Ascending aorta (tissue), 2 donors: ENCODE data around the gene COMMD10. TPM values are rescaled to one million over a fixed set of nuclear protein-coding genes. Genes with fewer than 3 reads are reported as not detected.

Experiments
- DNase-seq, 2 donors: peaks; one replicate each; pipeline ENCODE4 v3.0.0-alpha.2; 2019; ENCODE audit warnings: low spot score in 2 of 2
- H3K27ac ChIP-seq, 2 donors: fragments of 200-600 bp; sonication (generic); one replicate each; pipeline ENCODE4 v1.5.1; 2016 to 2017; ENCODE audit warnings: mild to moderate bottlenecking in 1 of 2
- H3K27me3 ChIP-seq: fragments of 200-600 bp; sonication (generic); one replicate; pipeline ENCODE4 v1.5.1; 2017
- H3K36me3 ChIP-seq, 2 donors: fragments of 200-600 bp; sonication (generic); one replicate each; pipeline ENCODE4 v1.5.1; 2016
- H3K4me1 ChIP-seq, 2 donors: fragments of 200-600 bp; sonication (generic); one replicate each; pipeline ENCODE4 v1.5.1; 2016 to 2017; ENCODE audit warnings: mild to moderate bottlenecking in 1 of 2
- H3K4me3 ChIP-seq, 2 donors: fragments of 200-600 bp; sonication (generic); one replicate each; pipeline ENCODE4 v1.5.1; 2016 to 2017; ENCODE audit warnings: mild to moderate bottlenecking in 1 of 2
- H3K9me3 ChIP-seq, 2 donors: fragments of 200-600 bp; sonication (generic); one replicate each; pipeline ENCODE4 v1.5.1; 2016
- intact Hi-C: fragments of 100-400 bp; cut with DNase I; formaldehyde crosslinking; loops from one replicate; pipeline ENCODE4 v1.15.1; 2023
- total RNA-seq: library from RNA; depleted of rRNA; stranded (reverse); fragments of >200 nt; gene quantifications from one replicate; pipeline ENCODE4 v1.1.0, GENCODE V29; 2016
- TF ChIP-seq, protein P1 (sequence below), 3 experiments: fragments of 200-600 bp in 2 of 3; fragments of 450-650 bp in 1 of 3; sonication (generic) in 2 of 3; IDR thresholded peaks; one replicate each; pipeline ENCODE4 v1.5.1; 2016 to 2019; ENCODE audit warnings: antibody characterized with exemption in 3 of 3, mild to moderate bottlenecking in 1 of 3, moderate library complexity in 1 of 3

Gene COMMD10
- total RNA-seq, 1 donor from 2014 or later: 25.0 TPM

GRCh38 chr5:116212225-116212624, 127.4 kb downstream of the COMMD10 start:
- Histone ChIP-seq H3K9me3 (no peaks in the 10 kb centered on the region), H3K27ac (no peak overlapping the region), H3K4me1 (no peaks in the 10 kb centered on the region), H3K4me3 (no peak overlapping the region), H3K27me3 (no peaks in the 10 kb centered on the region), H3K36me3 (no peaks in the 10 kb centered on the region)
- intact Hi-C loops: no loop called here
- no peak for DNase-seq
- TF ChIP-seq, protein P1, sequence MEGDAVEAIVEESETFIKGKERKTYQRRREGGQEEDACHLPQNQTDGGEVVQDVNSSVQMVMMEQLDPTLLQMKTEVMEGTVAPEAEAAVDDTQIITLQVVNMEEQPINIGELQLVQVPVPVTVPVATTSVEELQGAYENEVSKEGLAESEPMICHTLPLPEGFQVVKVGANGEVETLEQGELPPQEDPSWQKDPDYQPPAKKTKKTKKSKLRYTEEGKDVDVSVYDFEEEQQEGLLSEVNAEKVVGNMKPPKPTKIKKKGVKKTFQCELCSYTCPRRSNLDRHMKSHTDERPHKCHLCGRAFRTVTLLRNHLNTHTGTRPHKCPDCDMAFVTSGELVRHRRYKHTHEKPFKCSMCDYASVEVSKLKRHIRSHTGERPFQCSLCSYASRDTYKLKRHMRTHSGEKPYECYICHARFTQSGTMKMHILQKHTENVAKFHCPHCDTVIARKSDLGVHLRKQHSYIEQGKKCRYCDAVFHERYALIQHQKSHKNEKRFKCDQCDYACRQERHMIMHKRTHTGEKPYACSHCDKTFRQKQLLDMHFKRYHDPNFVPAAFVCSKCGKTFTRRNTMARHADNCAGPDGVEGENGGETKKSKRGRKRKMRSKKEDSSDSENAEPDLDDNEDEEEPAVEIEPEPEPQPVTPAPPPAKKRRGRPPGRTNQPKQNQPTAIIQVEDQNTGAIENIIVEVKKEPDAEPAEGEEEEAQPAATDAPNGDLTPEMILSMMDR (IDR thresholded peaks at IDR 0.05): no peak

- Histone ChIP-seq H3K4me1 (no peaks in the 10 kb centered on the region), H3K36me3 (no peaks in the 10 kb centered on the region), H3K4me3 (no peak overlapping the region), H3K27me3 (no peaks in the 10 kb centered on the region), H3K9me3 (no peaks in the 10 kb centered on the region), H3K27ac (no peak overlapping the region)
- DNase-seq: no peak
- TF ChIP-seq, protein P1 (IDR thresholded peaks at IDR 0.05): no peak
- intact Hi-C loops: no loop called here
Measured at GRCh38 chr5:116216246-116216645, 131.4 kb downstream of the COMMD10 start.

DNA sequence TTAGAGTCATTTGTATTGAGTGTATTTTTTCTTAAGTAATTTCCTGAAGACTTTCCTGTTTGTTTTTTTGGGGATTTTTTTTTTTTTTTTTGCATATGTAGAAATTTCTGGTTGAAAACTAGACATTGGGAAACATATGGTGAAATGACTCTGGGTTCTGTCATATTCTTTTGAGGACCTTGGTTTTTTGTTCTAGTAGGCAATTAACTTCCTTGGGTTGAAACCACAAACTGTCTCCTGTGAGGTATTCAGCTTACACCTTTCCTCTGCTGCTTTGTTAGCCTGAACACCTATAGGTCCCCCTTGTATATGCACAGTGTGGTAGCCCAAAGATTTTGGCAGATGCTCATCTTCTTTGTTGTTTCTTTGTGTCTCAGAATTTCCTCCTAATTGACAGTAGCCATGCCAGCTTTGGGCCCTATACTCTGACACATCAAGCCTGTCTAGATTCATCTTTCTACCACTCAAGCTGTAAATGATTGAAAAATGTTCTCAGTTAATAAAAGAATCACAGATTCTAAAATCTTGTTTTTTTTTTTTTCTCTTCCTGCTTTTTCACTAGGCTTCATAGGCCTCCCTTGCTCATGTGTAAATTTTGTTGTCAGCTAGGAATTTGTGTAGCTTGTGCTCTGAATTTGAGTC, 140.6 kb downstream of the COMMD10 start:
- intact Hi-C loops: no loop called here
- no peaks in the 10 kb centered on the region for H3K36me3 ChIP-seq
- no peaks in the 10 kb centered on the region for H3K4me1 ChIP-seq
- DNase-seq: no peak
- TF ChIP-seq, protein P1 (IDR thresholded peaks at IDR 0.05): no peak
- peaks cover 0 to 13% of the 10 kb centered on the region in 2 donors for H3K9me3 ChIP-seq
- no peaks in the 10 kb centered on the region for H3K27me3 ChIP-seq
- no peak overlapping the region for H3K4me3 ChIP-seq
- no peak overlapping the region for H3K27ac ChIP-seq

DNA sequence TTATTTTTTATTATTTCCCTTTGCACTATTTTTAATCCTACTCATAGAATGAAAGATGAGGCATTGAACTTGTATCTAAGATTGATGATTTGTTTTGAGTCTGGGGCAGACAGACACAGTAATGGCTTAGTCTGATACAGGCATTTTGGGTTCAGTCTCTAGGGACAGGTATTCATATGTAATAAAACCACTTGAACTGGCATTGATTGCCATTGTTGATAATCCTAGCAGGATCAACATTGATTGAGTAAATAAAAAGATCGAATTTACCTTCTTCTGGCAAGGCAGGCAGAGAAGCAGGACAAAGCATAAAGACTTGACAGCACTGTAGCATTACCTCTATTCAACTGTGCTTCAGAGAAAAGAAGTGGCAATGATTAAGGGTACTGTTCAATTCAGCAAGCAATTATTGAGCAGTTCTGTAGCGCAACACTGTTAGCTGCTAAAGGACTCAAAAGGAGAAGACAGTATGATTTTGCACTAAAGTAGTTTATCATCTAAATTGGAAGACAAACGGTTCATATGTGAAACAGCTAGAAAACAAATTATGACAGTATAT, 144.4 kb downstream of the COMMD10 start:
- no peak overlapping the region for H3K27ac ChIP-seq
- no peaks in the 10 kb centered on the region for H3K27me3 ChIP-seq
- H3K36me3 ChIP-seq: no peaks in the 10 kb centered on the region
- H3K4me3 ChIP-seq: no peak overlapping the region
- H3K4me1 ChIP-seq: no peaks in the 10 kb centered on the region
- DNase-seq: no peak
- TF ChIP-seq, protein P1 (IDR thresholded peaks at IDR 0.05): no peak
- intact Hi-C loops: no loop called here
- H3K9me3 ChIP-seq: peaks cover 0 to 6% of the 10 kb centered on the region in 2 donors

DNA sequence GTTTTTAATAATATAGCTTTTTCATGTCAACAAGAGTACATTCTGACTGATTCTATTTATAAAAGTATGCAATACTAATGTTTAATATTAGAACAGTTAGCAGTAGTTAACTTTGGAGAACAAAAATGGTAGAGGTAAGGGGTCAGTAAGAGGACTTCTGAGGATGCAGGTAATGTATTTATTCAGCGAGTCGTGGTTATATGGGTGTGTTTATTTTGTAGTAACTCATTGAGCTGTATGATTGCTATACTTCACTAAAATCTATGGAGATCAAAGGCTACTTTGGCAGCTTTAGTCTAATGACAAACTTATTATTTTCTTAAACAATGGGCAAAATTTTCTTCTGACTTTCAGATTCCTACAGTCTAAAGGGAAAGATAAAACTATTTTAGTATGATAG, 146.5 kb downstream of the COMMD10 start:
- Histone ChIP-seq H3K4me1 (no peaks in the 10 kb centered on the region), H3K36me3 (no peaks in the 10 kb centered on the region), H3K4me3 (no peak overlapping the region), H3K9me3 (no peaks in the 10 kb centered on the region), H3K27me3 (no peaks in the 10 kb centered on the region), H3K27ac (no peak overlapping the region)
- TF ChIP-seq, protein P1 (IDR thresholded peaks at IDR 0.05): no peak
- DNase-seq: no peak
- intact Hi-C loops: no loop called here
